GM10266 (cell line): ENCODE measurements around the gene SUGCT.

Experiments used
- DNase-seq: peaks from one replicate; pipeline ENCODE4 v3.0.0; 2012; ENCODE audit errors: extremely low spot score
- CTCF ChIP-seq: IDR thresholded peaks from 2 replicates; pipeline ENCODE4 v1.5.1; 2012; ENCODE audit warnings: mild to moderate bottlenecking, low read depth; ENCODE audit not compliant: control insufficient read depth, insufficient read depth; ENCODE audit errors: missing control alignments

Gene SUGCT

DNA sequence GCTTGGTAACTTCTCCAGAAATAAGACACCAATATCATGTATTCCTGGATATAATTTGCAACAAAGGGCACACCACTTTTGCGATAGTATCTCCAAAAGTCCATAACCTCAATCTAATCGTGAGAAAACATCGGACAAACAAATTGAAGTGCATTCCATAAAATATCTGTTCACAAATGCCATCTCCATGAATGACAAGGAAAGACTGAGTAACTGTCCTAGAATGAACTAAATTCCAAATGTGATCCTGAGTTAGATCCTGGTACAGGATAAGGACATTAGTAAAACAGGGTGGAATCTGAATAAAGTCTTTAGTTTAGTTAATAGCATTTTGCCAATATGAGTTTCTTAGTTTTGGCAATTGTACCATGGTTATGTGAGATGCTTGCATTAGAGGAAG, 384.2 kb downstream of the SUGCT start:
- DNase-seq = no peak

GRCh38 chr7:40520986-40521738, 386.4 kb downstream of the SUGCT start:
- no peak for DNase-seq
- TF ChIP-seq CTCF = no peak

More for the DNA sequence above, 384.2 kb downstream of the SUGCT start:
- TF ChIP-seq CTCF = no peak

GRCh38 chr7:40525764-40526163, 391.0 kb downstream of the SUGCT start:
- TF ChIP-seq CTCF = no peak
- no peak for DNase-seq

DNA sequence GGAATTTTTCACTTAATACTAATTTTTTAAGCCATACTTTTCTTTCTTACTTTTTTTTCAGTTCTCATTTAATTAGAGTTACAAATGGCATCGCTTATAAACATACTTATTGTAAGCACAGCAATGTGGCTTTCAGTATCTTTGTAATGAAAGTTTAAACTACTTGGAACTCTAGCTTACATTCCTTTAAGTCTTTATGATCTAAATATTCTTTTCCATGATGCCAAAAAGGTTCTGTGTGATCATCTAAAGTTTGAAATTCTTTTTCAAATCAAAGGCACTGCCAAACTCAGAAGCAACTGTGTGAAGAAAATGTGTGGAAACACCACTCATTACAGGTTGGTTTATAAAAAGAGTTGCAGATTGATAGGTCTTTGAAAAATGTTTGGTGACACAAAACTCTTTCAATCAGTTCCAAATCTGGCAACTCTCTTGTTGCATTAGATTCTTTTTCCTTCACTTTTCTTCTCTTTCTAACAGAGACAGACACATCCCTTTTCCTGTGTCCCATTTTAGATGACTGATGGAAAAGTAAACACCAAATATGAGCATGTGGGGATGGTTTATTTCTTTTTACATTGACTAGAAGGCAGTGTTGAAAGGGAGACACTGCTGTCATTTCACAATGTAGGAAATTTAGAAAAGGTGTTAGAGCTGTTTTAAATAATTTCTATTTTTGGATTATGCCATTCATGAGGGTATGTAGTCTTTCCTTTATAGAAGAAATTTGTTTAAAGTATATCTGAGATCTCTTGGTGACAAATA, 392.3 kb downstream of the SUGCT start:
- no peak for TF ChIP-seq CTCF
- DNase-seq = no peak

- DNase-seq = no peak
- no peak for TF ChIP-seq CTCF
These were observed 392.9 kb downstream of the SUGCT start for GRCh38 chr7:40527723-40528122.

DNA sequence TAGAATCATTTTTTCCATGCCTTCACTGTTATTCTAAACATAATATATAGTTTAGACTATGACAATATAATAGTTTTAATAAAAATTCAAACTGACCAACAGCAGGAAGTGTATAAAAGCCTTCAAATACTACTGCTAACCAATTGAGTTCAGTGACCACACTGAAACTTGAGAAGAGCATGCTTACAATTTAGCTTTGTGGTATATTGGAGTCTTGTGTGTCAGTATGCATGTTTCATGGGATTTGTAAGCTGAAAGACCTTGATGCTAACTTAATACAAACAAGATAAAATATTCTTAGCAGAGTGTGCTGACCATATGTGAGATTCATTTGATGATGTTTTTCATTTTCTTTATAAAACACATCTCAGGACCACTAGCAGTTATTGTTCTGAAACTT, 395.5 kb downstream of the SUGCT start:
- no peak for DNase-seq

More for the DNA sequence above, 395.5 kb downstream of the SUGCT start:
- TF ChIP-seq CTCF = no peak
